Gastroesophageal sphincter (tissue), 4 donors: Measurements from ENCODE around the gene PRKAG2. TPM values are rescaled to one million over a fixed set of nuclear protein-coding genes. Genes with fewer than 3 reads are reported as not detected.

Source experiments
- ATAC-seq: fragments of 150-250 bp; one replicate; pipeline ENCODE4 v1.9.1; 2016; ENCODE audit warnings: mild to moderate bottlenecking, moderate library complexity
- H3K27ac ChIP-seq, 4 donors: fragments of 200-600 bp; sonication (generic) in 3 of 4; 1 replicate in 3 of 4; 2 replicates in 1 of 4; pipeline ENCODE4 v1.5.1; 2016 to 2019
- H3K27me3 ChIP-seq: fragments of 200-600 bp; sonication (generic); one replicate; pipeline ENCODE4 v1.5.1; 2019
- H3K36me3 ChIP-seq, 2 donors: fragments of 200-600 bp; sonication (generic); one replicate each; pipeline ENCODE4 v1.5.1; 2019; ENCODE audit warnings: control low read depth in 1 of 2
- H3K4me1 ChIP-seq, 3 donors: fragments of 200-600 bp; sonication (generic); 1 replicate in 2 of 3; 2 replicates in 1 of 3; pipeline ENCODE4 v1.5.1; 2016 to 2019; ENCODE audit warnings: control low read depth in 2 of 3
- H3K4me3 ChIP-seq, 2 donors: fragments of 200-600 bp; sonication (generic); one replicate each; pipeline ENCODE4 v1.5.1; 2019; ENCODE audit warnings: mild to moderate bottlenecking in 1 of 2, moderate library complexity in 1 of 2
- H3K9me3 ChIP-seq, 3 donors: fragments of 200-600 bp; sonication (generic); one replicate each; pipeline ENCODE4 v1.5.1; 2017 to 2019; ENCODE audit warnings: control low read depth in 2 of 3
- EP300 ChIP-seq: sonication (generic); formaldehyde crosslinking; IDR thresholded peaks from one replicate; pipeline ENCODE4 v1.6.1; 2017; ENCODE audit warnings: antibody characterized with exemption, mild to moderate bottlenecking
- POLR2A ChIP-seq, 2 donors: fragments of 450-650 bp; IDR thresholded peaks; one replicate each; pipeline ENCODE4 v1.6.1; 2017; ENCODE audit warnings: antibody characterized with exemption in 2 of 2, mild to moderate bottlenecking in 2 of 2, moderate library complexity in 1 of 2
- POLR2AphosphoS5 ChIP-seq: sonication (generic); formaldehyde crosslinking; IDR thresholded peaks from one replicate; pipeline ENCODE4 v1.6.1; 2017; ENCODE audit warnings: antibody characterized with exemption
- WGBS, 2 donors: methylation state at CpG; one replicate each; pipeline ENCODE4 v1.1.5; 2018; ENCODE audit warnings: low coverage in 1 of 2; 5-methylcytosine and 5-hydroxymethylcytosine counted together
- total RNA-seq, 4 donors: library from RNA; depleted of rRNA; stranded (reverse); fragments of >200 nt; gene quantifications; one replicate each; pipeline ENCODE4 v1.1.0, GENCODE V29; 2016
- TF ChIP-seq, protein P1 (sequence below), 4 experiments: fragments of 200-600 bp in 2 of 4; fragments of 450-650 bp in 2 of 4; sonication (generic) in 1 of 4; IDR thresholded peaks; one replicate each; pipeline ENCODE4 v1.5.1; 2017 to 2019; ENCODE audit warnings: antibody characterized with exemption in 4 of 4, mild to moderate bottlenecking in 2 of 4, moderate library complexity in 2 of 4

Gene PRKAG2
- total RNA-seq, 4 donors from 2014 or later = 48.9 to 89.0 (median 75.7) TPM

DNA sequence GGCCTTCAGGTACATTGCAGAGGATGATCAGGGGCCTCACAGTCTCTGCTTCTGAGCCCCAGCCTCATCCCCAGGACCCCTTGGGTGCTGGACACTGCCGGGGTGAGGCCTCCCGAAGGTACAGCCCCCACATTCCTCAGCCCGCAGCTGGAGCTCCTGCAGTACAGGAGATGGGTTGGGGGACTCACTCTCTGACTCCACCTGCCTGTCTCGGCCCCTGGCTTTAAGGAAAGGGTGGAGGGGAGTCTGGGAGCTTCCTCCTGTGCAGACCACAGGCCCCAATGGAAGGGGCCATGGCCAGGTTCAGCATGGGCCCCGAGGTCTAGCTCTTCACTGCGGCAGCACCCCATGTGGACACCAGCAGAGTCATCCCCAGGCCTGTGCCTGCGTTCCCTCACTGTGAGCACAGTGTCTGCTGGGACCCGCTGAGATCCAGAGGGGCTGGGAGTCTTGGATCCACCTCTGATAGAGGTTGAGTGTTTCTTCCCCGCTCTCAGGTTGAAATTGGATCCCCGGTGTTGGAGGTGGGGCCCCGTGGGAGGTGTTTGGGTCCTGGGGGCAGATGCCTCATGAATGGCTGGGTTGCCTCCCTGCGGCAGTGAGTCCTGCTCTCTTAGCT is 99.9 kb downstream of the PRKAG2 start:
- TF ChIP-seq EP300 = no peak
- TF ChIP-seq, protein P1, sequence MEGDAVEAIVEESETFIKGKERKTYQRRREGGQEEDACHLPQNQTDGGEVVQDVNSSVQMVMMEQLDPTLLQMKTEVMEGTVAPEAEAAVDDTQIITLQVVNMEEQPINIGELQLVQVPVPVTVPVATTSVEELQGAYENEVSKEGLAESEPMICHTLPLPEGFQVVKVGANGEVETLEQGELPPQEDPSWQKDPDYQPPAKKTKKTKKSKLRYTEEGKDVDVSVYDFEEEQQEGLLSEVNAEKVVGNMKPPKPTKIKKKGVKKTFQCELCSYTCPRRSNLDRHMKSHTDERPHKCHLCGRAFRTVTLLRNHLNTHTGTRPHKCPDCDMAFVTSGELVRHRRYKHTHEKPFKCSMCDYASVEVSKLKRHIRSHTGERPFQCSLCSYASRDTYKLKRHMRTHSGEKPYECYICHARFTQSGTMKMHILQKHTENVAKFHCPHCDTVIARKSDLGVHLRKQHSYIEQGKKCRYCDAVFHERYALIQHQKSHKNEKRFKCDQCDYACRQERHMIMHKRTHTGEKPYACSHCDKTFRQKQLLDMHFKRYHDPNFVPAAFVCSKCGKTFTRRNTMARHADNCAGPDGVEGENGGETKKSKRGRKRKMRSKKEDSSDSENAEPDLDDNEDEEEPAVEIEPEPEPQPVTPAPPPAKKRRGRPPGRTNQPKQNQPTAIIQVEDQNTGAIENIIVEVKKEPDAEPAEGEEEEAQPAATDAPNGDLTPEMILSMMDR (IDR thresholded peaks at IDR 0.05) = no peak
- TF ChIP-seq POLR2AphosphoS5 = no peak
- TF ChIP-seq POLR2A (IDR thresholded peaks at IDR 0.05) = no peak
- H3K36me3 ChIP-seq = peaks cover 0 to 8% of the 10 kb centered on the region in 2 donors
- no peaks in the 10 kb centered on the region for H3K27me3 ChIP-seq
- no peak overlapping the region for H3K4me3 ChIP-seq
- no peak overlapping the region for H3K27ac ChIP-seq
- ATAC-seq = no peak
- H3K9me3 ChIP-seq = no peaks in the 10 kb centered on the region
- peaks cover 0 to 13% (median 0%) of the 10 kb centered on the region in 3 donors for H3K4me1 ChIP-seq
- 94 to 100% methylated on average over 1 to 3 of the region's 12 CpGs for WGBS, 2 donors

- no peaks in the 10 kb centered on the region for H3K9me3 ChIP-seq
- no peak for ATAC-seq
- no CpG with 5 or more reads among the region's 8 CpGs for WGBS, 2 donors
- no peak for TF ChIP-seq POLR2AphosphoS5
- no peak for TF ChIP-seq EP300
- TF ChIP-seq POLR2A (IDR thresholded peaks at IDR 0.05) = no peak
- TF ChIP-seq, protein P1 (IDR thresholded peaks at IDR 0.05) = no peak
- peaks cover 0 to 13% (median 0%) of the 10 kb centered on the region in 3 donors for H3K4me1 ChIP-seq
- H3K36me3 ChIP-seq = peaks cover 0 to 8% of the 10 kb centered on the region in 2 donors
- H3K27me3 ChIP-seq = no peaks in the 10 kb centered on the region
- H3K27ac ChIP-seq = no peak overlapping the region
- no peak overlapping the region for H3K4me3 ChIP-seq
Measured at GRCh38 chr7:151776446-151776845, 100.5 kb downstream of the PRKAG2 start.

DNA sequence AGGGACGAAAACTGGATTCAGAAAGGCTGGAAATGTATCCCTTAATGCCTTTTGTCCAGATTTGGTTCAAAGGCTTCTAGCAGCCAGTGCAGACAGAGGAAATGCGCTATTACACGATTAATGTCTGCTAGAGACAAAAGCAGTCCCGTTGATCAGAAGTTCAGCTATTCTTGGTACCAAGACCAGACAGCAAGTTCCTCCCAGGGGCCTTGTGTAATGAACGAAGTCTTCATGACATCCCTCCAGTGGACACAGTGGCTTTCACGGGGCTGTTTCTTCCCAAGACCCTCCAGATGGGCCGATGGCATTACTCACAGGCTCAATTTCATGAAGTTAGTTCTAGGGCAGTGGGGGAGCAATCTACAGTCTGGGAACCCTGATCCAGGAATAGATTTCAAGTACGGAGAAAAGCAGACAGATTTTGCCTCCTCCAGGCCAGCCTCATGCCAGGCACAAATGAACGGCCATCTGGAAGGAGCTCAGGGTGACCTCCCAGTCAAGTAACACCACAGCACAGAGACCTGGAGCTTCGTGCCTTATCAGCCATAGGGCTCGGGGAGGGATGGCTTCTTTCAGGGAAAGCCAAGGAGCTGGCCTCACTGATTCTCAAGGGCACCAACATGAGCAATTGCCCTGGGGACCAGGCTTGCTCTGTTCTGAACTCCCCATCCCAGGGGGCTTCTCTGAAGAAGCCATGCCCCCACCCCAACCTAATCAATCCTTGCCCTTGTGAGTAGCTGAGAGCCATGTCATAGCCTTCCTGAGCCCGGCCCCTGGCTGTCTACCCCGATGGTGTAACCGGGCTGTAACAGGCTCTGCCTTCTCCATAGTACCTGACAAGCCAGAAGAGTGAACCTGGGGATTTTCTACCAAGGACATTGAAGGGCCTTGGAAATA is 101.1 kb downstream of the PRKAG2 start:
- no peak overlapping the region for H3K27ac ChIP-seq
- no peak for TF ChIP-seq POLR2A (IDR thresholded peaks at IDR 0.05)
- TF ChIP-seq, protein P1 (IDR thresholded peaks at IDR 0.05) = no peak
- no peak for TF ChIP-seq EP300
- no peak for TF ChIP-seq POLR2AphosphoS5
- no peaks in the 10 kb centered on the region for H3K27me3 ChIP-seq
- ATAC-seq = no peak
- 75 to 88% methylated on average over 5 to 11 of the region's 14 CpGs for WGBS, 2 donors
- peaks cover 0 to 4% of the 10 kb centered on the region in 2 donors for H3K36me3 ChIP-seq
- no peaks in the 10 kb centered on the region for H3K9me3 ChIP-seq
- H3K4me3 ChIP-seq = no peak overlapping the region
- peaks cover 0 to 13% (median 0%) of the 10 kb centered on the region in 3 donors for H3K4me1 ChIP-seq

- TF ChIP-seq EP300 (no peak), POLR2AphosphoS5 (no peak), POLR2A (IDR thresholded peaks at IDR 0.05) (no peak)
- TF ChIP-seq, protein P1 (IDR thresholded peaks at IDR 0.05) = no peak
- Histone ChIP-seq H3K27me3 (no peaks in the 10 kb centered on the region), H3K4me3 (no peak overlapping the region), H3K9me3 (no peaks in the 10 kb centered on the region), H3K36me3 (no peaks in the 10 kb centered on the region), H3K27ac (no peak overlapping the region), H3K4me1 (peaks cover 0 to 13% (median 0%) of the 10 kb centered on the region in 3 donors)
- WGBS, 2 donors = 94 to 98% methylated on average over 6 to 8 of the region's 8 CpGs
- no peak for ATAC-seq
Measured at GRCh38 chr7:151774951-151775350, 102.0 kb downstream of the PRKAG2 start.
